Panc1 (cell line): ENCODE measurements around the gene COCH.

ENCODE experiments used
- SIN3A ChIP-seq: IDR thresholded peaks from 2 replicates; pipeline ENCODE4 v1.6.1; 2012; ENCODE audit warnings: low read depth, mild to moderate bottlenecking, low read length, moderate library complexity, borderline replicate concordance; ENCODE audit not compliant: insufficient read depth
- TF ChIP-seq, protein P1 (sequence below): fragments of 450-650 bp; IDR thresholded peaks from 2 replicates; pipeline ENCODE4 v1.5.1; 2017; ENCODE audit warnings: mild to moderate bottlenecking

DNA sequence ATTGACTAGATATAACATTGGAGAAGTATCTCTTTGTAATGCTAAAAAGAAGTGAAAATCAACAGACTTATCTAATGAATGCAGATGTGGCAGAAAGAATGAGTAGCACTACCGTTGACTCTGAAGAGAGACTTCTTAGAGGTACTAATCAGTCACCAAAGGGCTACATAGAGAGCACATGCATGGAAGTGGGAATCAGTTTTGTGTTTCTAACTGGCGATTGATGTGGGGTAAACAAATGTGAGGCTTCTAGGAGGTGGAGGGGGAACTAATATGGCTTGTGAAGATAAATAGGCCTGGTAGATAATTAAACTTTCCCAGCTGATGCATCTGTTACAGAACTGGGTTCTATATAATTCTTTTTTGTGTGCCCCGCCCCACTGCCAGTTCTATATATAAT lies 10.5 kb downstream of the COCH start:
- no peak for TF ChIP-seq SIN3A
- TF ChIP-seq, protein P1, sequence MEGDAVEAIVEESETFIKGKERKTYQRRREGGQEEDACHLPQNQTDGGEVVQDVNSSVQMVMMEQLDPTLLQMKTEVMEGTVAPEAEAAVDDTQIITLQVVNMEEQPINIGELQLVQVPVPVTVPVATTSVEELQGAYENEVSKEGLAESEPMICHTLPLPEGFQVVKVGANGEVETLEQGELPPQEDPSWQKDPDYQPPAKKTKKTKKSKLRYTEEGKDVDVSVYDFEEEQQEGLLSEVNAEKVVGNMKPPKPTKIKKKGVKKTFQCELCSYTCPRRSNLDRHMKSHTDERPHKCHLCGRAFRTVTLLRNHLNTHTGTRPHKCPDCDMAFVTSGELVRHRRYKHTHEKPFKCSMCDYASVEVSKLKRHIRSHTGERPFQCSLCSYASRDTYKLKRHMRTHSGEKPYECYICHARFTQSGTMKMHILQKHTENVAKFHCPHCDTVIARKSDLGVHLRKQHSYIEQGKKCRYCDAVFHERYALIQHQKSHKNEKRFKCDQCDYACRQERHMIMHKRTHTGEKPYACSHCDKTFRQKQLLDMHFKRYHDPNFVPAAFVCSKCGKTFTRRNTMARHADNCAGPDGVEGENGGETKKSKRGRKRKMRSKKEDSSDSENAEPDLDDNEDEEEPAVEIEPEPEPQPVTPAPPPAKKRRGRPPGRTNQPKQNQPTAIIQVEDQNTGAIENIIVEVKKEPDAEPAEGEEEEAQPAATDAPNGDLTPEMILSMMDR: no peak
